HK-2 (cell line): ENCODE measurements around the gene MRGPRE.

Source experiments
- DNase-seq: peaks from one replicate; pipeline ENCODE4 v3.0.0-alpha.2; 2018; ENCODE audit not compliant: unreplicated experiment

MRGPRE gene

GRCh38 chr11:3226846-3227567, 5.2 kb downstream of the MRGPRE start:
- DNase-seq, result no peak

GRCh38 chr11:3225826-3226750, 6.1 kb downstream of the MRGPRE start:
- DNase-seq, result no peak

- no peak for DNase-seq
Observed at GRCh38 chr11:3225159-3225758, 7.0 kb downstream of the MRGPRE start.

- no peak for DNase-seq
Observed at GRCh38 chr11:3224401-3225057, 7.7 kb downstream of the MRGPRE start.

GRCh38 chr11:3223932-3224381, 8.3 kb downstream of the MRGPRE start:
- no peak for DNase-seq

- DNase-seq, result no peak
Observed at GRCh38 chr11:3222941-3223915, 9.0 kb downstream of the MRGPRE start.

GRCh38 chr11:3222003-3222855, 10.0 kb downstream of the MRGPRE start:
- no peak for DNase-seq

- DNase-seq, result no peak
Observed at GRCh38 chr11:3221408-3222002, 10.7 kb downstream of the MRGPRE start.

- no peak for DNase-seq
Observed at GRCh38 chr11:3220521-3221407, 11.5 kb downstream of the MRGPRE start.

- no peak for DNase-seq
Observed at GRCh38 chr11:3220101-3220500, 12.1 kb downstream of the MRGPRE start.

- no peak for DNase-seq
Observed at GRCh38 chr11:3219281-3219892, 12.8 kb downstream of the MRGPRE start.

- DNase-seq, result no peak
Observed at GRCh38 chr11:3218483-3219280, 13.5 kb downstream of the MRGPRE start, which contains the start of gene MRGPRG. Gene MRGPRG (minus strand): TSS chr11:3218813. CDS start chr11:3218813, 0 bp downstream.

GRCh38 chr11:3217818-3218482, 14.3 kb downstream of the MRGPRE start:
- no peak for DNase-seq

- no peak for DNase-seq
Observed at GRCh38 chr11:3216027-3216525, 16.1 kb downstream of the MRGPRE start.

- no peak for DNase-seq
Observed at GRCh38 chr11:3215346-3216026, 16.7 kb downstream of the MRGPRE start.

- no peak for DNase-seq
Observed at GRCh38 chr11:3214420-3214699, 17.9 kb downstream of the MRGPRE start.
